A673 (cell line): ENCODE measurements around the gene AXDND1. TPM values are rescaled to one million over a fixed set of nuclear protein-coding genes. Genes with fewer than 3 reads are reported as not detected.
A peak's percentile ranks its signal among the peaks of the same experiment; 100 is the strongest.

Experiments
- BruUV-seq: library from RNA; stranded (reverse); fragments of 400-500 nt; replicated peaks from 2 replicates; lab custom pipeline; 2021; lab: Mats Ljungman, UMichigan
- CTCF ChIA-PET: fragments of 300-600 bp; sonication (Branson Sonifier 250); formaldehyde crosslinking; loops from one replicate; lab custom pipeline; 2022; ENCODE audit warnings: antibody characterized with exemption; lab: Charles Lee
- POLR2A ChIA-PET: fragments of 300-600 bp; sonication (Branson Sonifier 250); formaldehyde crosslinking; loops from one replicate; lab custom pipeline; 2022; ENCODE audit warnings: antibody characterized with exemption; ENCODE audit not compliant: low non-redundant PET; lab: Charles Lee
- DNase-seq: peaks from one replicate; pipeline ENCODE4 v3.0.0-alpha.2; 2015; ENCODE audit warnings: low spot score
- H3K27ac ChIP-seq: fragments of 200-600 bp; sonication (generic); 2 replicates; pipeline ENCODE4 v1.5.1; 2016; ENCODE audit warnings: mixed run types, low read depth, mild to moderate bottlenecking, mixed read lengths, antibody characterized with exemption, low read length; ENCODE audit not compliant: poor library complexity, severe bottlenecking
- H3K27me3 ChIP-seq: fragments of 200-600 bp; sonication (generic); replicated peaks from 2 replicates; pipeline ENCODE4 v1.6.1; 2017; ENCODE audit warnings: mixed run types, low read depth, mild to moderate bottlenecking, mixed read lengths, antibody characterized with exemption, low read length; ENCODE audit not compliant: insufficient read depth, poor library complexity
- H3K36me3 ChIP-seq: fragments of 200-600 bp; sonication (generic); 2 replicates; pipeline ENCODE4 v1.6.1; 2016; ENCODE audit warnings: mixed run types, mild to moderate bottlenecking, mixed read lengths, antibody characterized with exemption, low read length; ENCODE audit not compliant: insufficient read depth, poor library complexity, severe bottlenecking
- H3K4me1 ChIP-seq: fragments of 200-600 bp; sonication (generic); 2 replicates; pipeline ENCODE4 v1.6.1; 2017; ENCODE audit warnings: mixed run types, mild to moderate bottlenecking, mixed read lengths, antibody characterized with exemption, low read length; ENCODE audit not compliant: insufficient read depth, poor library complexity, severe bottlenecking
- H3K4me3 ChIP-seq: fragments of 200-600 bp; sonication (generic); 2 replicates; pipeline ENCODE4 v1.5.1; 2016; ENCODE audit warnings: low read depth, mixed run types, mild to moderate bottlenecking, mixed read lengths, low read length; ENCODE audit not compliant: poor library complexity, severe bottlenecking
- H3K9me3 ChIP-seq: fragments of 200-600 bp; sonication (generic); 2 replicates; pipeline ENCODE4 v1.6.1; 2016; ENCODE audit warnings: mixed run types, low read depth, mild to moderate bottlenecking, mixed read lengths, antibody characterized with exemption, low read length; ENCODE audit not compliant: poor library complexity, severe bottlenecking
- CTCF ChIP-seq: fragments of 300-800, 200-600 bp; sonication (generic); conservative IDR thresholded peaks from 2 replicates; pipeline ENCODE4 v1.5.1; 2017; ENCODE audit warnings: low read depth, mild to moderate bottlenecking, antibody characterized with exemption, low read length, moderate library complexity, mixed read lengths
- EZH2 ChIP-seq: fragments of 200-600 bp; sonication (generic); IDR thresholded peaks from 2 replicates; pipeline ENCODE4 v1.6.1; 2017; ENCODE audit warnings: borderline replicate concordance, low read depth, mild to moderate bottlenecking, mixed read lengths, antibody characterized with exemption, low read length; ENCODE audit not compliant: poor library complexity, severe bottlenecking
- intact Hi-C: fragments of 100-400 bp; cut with micrococcal nuclease; formaldehyde crosslinking; loops from one replicate; pipeline ENCODE4 v1.10.0; 2022; ENCODE audit not compliant: unreplicated experiment
- total RNA-seq: library from RNA; stranded (reverse); gene quantifications from 2 replicates; pipeline ENCODE4 v1.2.3, GENCODE V29; 2021

AXDND1 gene
- total RNA-seq, 1 experiment from 2014 or later = not detected

- no peak for DNase-seq
- H3K27ac ChIP-seq = no peak overlapping the region
- H3K27me3 ChIP-seq = peaks cover 65% of the 10 kb centered on the region
- POLR2A ChIA-PET = no interaction called here
- no peaks in the 10 kb centered on the region for H3K4me1 ChIP-seq
- no peak for TF ChIP-seq CTCF
- no peak for TF ChIP-seq EZH2
- H3K36me3 ChIP-seq = no peaks in the 10 kb centered on the region
- no TSS peak for BruUV-seq
- intact Hi-C loops = loop anchor here (10.0 kb wide), 1 partner anchor 516 kb away; no protein-coding TSS in a partner anchor
- H3K9me3 ChIP-seq = no peaks in the 10 kb centered on the region
- H3K4me3 ChIP-seq = peak overlapping the region; percentile 29
- CTCF ChIA-PET = no interaction called here
Measured at GRCh38 chr1:179591253-179591591, 225.5 kb downstream of the AXDND1 start.

- TF ChIP-seq CTCF (0 out of 2 replicates have a peak, but pooled peaks have one; percentile 12), EZH2 (no peak)
- peak; percentile 31 for DNase-seq
- no peaks in the 10 kb centered on the region for H3K36me3 ChIP-seq
- H3K4me1 ChIP-seq = no peaks in the 10 kb centered on the region
- POLR2A ChIA-PET = no interaction called here
- H3K9me3 ChIP-seq = no peaks in the 10 kb centered on the region
- CTCF ChIA-PET = no interaction called here
- H3K4me3 ChIP-seq = peak within 1 kb of the TSS; percentile 29
- BruUV-seq = no TSS peak
- H3K27me3 ChIP-seq = peaks cover 67% of the 10 kb centered on the region
- intact Hi-C loops = loop anchor here (10.0 kb wide), 1 partner anchor 517 kb away; no protein-coding TSS in a partner anchor
- H3K27ac ChIP-seq = no peak within 1 kb of the TSS
Measured at GRCh38 chr1:179591592-179592580, 226.1 kb downstream of the AXDND1 start, which contains the start of gene TDRD5. TSS of gene TDRD5 (plus strand) at chr1:179591832. CDS start at chr1:179592616, 784 bp downstream.

- POLR2A ChIA-PET = no interaction called here
Measured at GRCh38 chr1:179598631-179599030, 232.9 kb downstream of the AXDND1 start.

More at GRCh38 chr1:179598631-179599030, 232.9 kb downstream of the AXDND1 start:
- intact Hi-C loops = loop anchor here (5.0 to 10.0 kb wide), 3 partner anchors 346 to 1056 kb away; no protein-coding TSS in a partner anchor
- Histone ChIP-seq H3K4me3 (no peak overlapping the region), H3K27me3 (peaks cover 35% of the 10 kb centered on the region), H3K27ac (no peak overlapping the region), H3K4me1 (no peaks in the 10 kb centered on the region), H3K36me3 (no peaks in the 10 kb centered on the region), H3K9me3 (no peaks in the 10 kb centered on the region)
- TF ChIP-seq CTCF = no peak
- TF ChIP-seq EZH2 = no peak
- BruUV-seq = no TSS peak
- CTCF ChIA-PET = no interaction called here
- DNase-seq = no peak
